Activated naive CD8-positive, alpha-beta T cell treated with anti-CD3 and anti-CD28 coated beads, Interleukin-2, amount 50 U/mL, for 24 hours (primary cell): Measurements from ENCODE around the gene TLCD3B.

Experiments used
- ATAC-seq: fragments of 150-1000 bp; cut with Tn5 transposase; one replicate; pipeline ENCODE4 v1.10.0; 2021
- DNase-seq: peaks from one replicate; pipeline ENCODE4 v3.0.0; 2021
- H3K27ac Mint-ChIP-seq: one replicate; pipeline ENCODE4 v1.8.0; 2021; ENCODE audit warnings: mild to moderate bottlenecking, mixed read lengths
- H3K27me3 Mint-ChIP-seq: one replicate; pipeline ENCODE4 v1.8.0; 2021; ENCODE audit warnings: mixed read lengths
- H3K36me3 Mint-ChIP-seq: one replicate; pipeline ENCODE4 v1.8.0; 2021; ENCODE audit warnings: low read depth, mixed read lengths
- H3K4me1 Mint-ChIP-seq: one replicate; pipeline ENCODE4 v1.8.0; 2021; ENCODE audit warnings: mixed read lengths
- H3K4me3 Mint-ChIP-seq: one replicate; pipeline ENCODE4 v1.8.0; 2021; ENCODE audit warnings: mild to moderate bottlenecking, moderate library complexity, mixed read lengths
- H3K9me3 Mint-ChIP-seq: one replicate; pipeline ENCODE4 v1.8.0; 2021; ENCODE audit warnings: mixed read lengths

TLCD3B gene

GRCh38 chr16:30065943-30066760 lies 35.1 kb upstream of the TLCD3B start:
- peaks cover 45% of the 10 kb centered on the region for H3K4me1 Mint-ChIP-seq
- H3K4me3 Mint-ChIP-seq = peak overlapping the region; percentile 91
- H3K36me3 Mint-ChIP-seq = peaks cover 62% of the 10 kb centered on the region
- DNase-seq (peak; percentile 55), ATAC-seq (no peak)
- no peaks in the 10 kb centered on the region for H3K27me3 Mint-ChIP-seq
- H3K27ac Mint-ChIP-seq = peak overlapping the region; percentile 95
- H3K9me3 Mint-ChIP-seq = no peaks in the 10 kb centered on the region

GRCh38 chr16:30065102-30065942 lies 34.3 kb upstream of the TLCD3B start, which contains the start of gene ALDOA:
Gene ALDOA, plus strand, starts transcription at chr16:30065760. Its CDS starts 1,138 bp downstream, at chr16:30066898.
- peaks cover 55% of the 10 kb centered on the region for H3K36me3 Mint-ChIP-seq
- peak; percentile 87 for ATAC-seq

GRCh38 chr16:30064729-30065101 lies 33.6 kb upstream of the TLCD3B start:
- Mint-ChIP-seq H3K36me3 (peaks cover 50% of the 10 kb centered on the region), H3K4me1 (peaks cover 41% of the 10 kb centered on the region), H3K4me3 (peak overlapping the region; percentile 91)

More at GRCh38 chr16:30065102-30065942, 34.3 kb upstream of the TLCD3B start, which contains the start of gene ALDOA:
- Mint-ChIP-seq H3K4me3 (peak within 1 kb of the TSS; percentile 91), H3K4me1 (peaks cover 43% of the 10 kb centered on the region), H3K27me3 (no peaks in the 10 kb centered on the region), H3K27ac (peak within 1 kb of the TSS; percentile 95), H3K9me3 (no peaks in the 10 kb centered on the region)
- DNase-seq = peak; percentile 99

GRCh38 chr16:30063893-30064728 lies 33.0 kb upstream of the TLCD3B start:
- peaks cover 44% of the 10 kb centered on the region for H3K36me3 Mint-ChIP-seq
- H3K9me3 Mint-ChIP-seq = no peaks in the 10 kb centered on the region
- H3K4me1 Mint-ChIP-seq = peaks cover 37% of the 10 kb centered on the region
- peak; percentile 41 for ATAC-seq
- peak overlapping the region; percentile 91 for H3K4me3 Mint-ChIP-seq
- peak; percentile 77 for DNase-seq
- H3K27me3 Mint-ChIP-seq = no peaks in the 10 kb centered on the region
- peak overlapping the region; percentile 95 for H3K27ac Mint-ChIP-seq

More at GRCh38 chr16:30064729-30065101, 33.6 kb upstream of the TLCD3B start:
- no peak for DNase-seq
- H3K9me3 Mint-ChIP-seq = no peaks in the 10 kb centered on the region
- H3K27me3 Mint-ChIP-seq = no peaks in the 10 kb centered on the region
- ATAC-seq = no peak
- peak overlapping the region; percentile 95 for H3K27ac Mint-ChIP-seq

GRCh38 chr16:30063278-30063892 lies 32.3 kb upstream of the TLCD3B start:
- peak overlapping the region; percentile 95 for H3K27ac Mint-ChIP-seq
- peak overlapping the region; percentile 91 for H3K4me3 Mint-ChIP-seq
- peaks cover 36% of the 10 kb centered on the region for H3K36me3 Mint-ChIP-seq
- no peaks in the 10 kb centered on the region for H3K9me3 Mint-ChIP-seq
- H3K4me1 Mint-ChIP-seq = peaks cover 30% of the 10 kb centered on the region
- DNase-seq = no peak
- no peak for ATAC-seq
- H3K27me3 Mint-ChIP-seq = no peaks in the 10 kb centered on the region

GRCh38 chr16:30060836-30061554 lies 29.9 kb upstream of the TLCD3B start:
- no peak for ATAC-seq
- H3K27me3 Mint-ChIP-seq = no peaks in the 10 kb centered on the region
- peaks cover 15% of the 10 kb centered on the region for H3K36me3 Mint-ChIP-seq
- H3K27ac Mint-ChIP-seq = no peak overlapping the region
- DNase-seq = no peak
- no peak overlapping the region for H3K4me3 Mint-ChIP-seq
- H3K9me3 Mint-ChIP-seq = no peaks in the 10 kb centered on the region
- H3K4me1 Mint-ChIP-seq = peaks cover 13% of the 10 kb centered on the region

GRCh38 chr16:30060346-30060745 lies 29.3 kb upstream of the TLCD3B start:
- Mint-ChIP-seq H3K27me3 (no peaks in the 10 kb centered on the region), H3K27ac (no peak overlapping the region), H3K4me1 (peaks cover 12% of the 10 kb centered on the region), H3K4me3 (no peak overlapping the region), H3K36me3 (peaks cover 10% of the 10 kb centered on the region), H3K9me3 (no peaks in the 10 kb centered on the region)
- DNase-seq (no peak), ATAC-seq (no peak)

GRCh38 chr16:30054959-30055553 lies 24.0 kb upstream of the TLCD3B start:
- DNase-seq = peak; percentile 72
- Mint-ChIP-seq H3K36me3 (no peaks in the 10 kb centered on the region), H3K27ac (no peak overlapping the region), H3K27me3 (peaks cover 5% of the 10 kb centered on the region), H3K4me1 (peaks cover 21% of the 10 kb centered on the region), H3K9me3 (no peaks in the 10 kb centered on the region), H3K4me3 (peak overlapping the region; percentile 53)
- peak; percentile 81 for ATAC-seq

- H3K9me3 Mint-ChIP-seq = no peaks in the 10 kb centered on the region
- peaks cover 21% of the 10 kb centered on the region for H3K4me1 Mint-ChIP-seq
- H3K27ac Mint-ChIP-seq = no peak overlapping the region
- no peak for ATAC-seq
- peaks cover 5% of the 10 kb centered on the region for H3K27me3 Mint-ChIP-seq
- H3K36me3 Mint-ChIP-seq = no peaks in the 10 kb centered on the region
- H3K4me3 Mint-ChIP-seq = no peak overlapping the region
- no peak for DNase-seq
Observed at GRCh38 chr16:30054451-30054850, 23.4 kb upstream of the TLCD3B start.

GRCh38 chr16:30053376-30054015 lies 22.4 kb upstream of the TLCD3B start:
- DNase-seq = no peak
- Mint-ChIP-seq H3K9me3 (no peaks in the 10 kb centered on the region), H3K27ac (peak overlapping the region; percentile 64), H3K27me3 (peaks cover 5% of the 10 kb centered on the region), H3K36me3 (no peaks in the 10 kb centered on the region), H3K4me3 (peak overlapping the region; percentile 82), H3K4me1 (peaks cover 21% of the 10 kb centered on the region)
- ATAC-seq = no peak

GRCh38 chr16:30052671-30053372 lies 21.8 kb upstream of the TLCD3B start:
- Mint-ChIP-seq H3K4me3 (peak overlapping the region; percentile 82), H3K9me3 (no peaks in the 10 kb centered on the region), H3K36me3 (no peaks in the 10 kb centered on the region), H3K4me1 (peaks cover 21% of the 10 kb centered on the region), H3K27ac (peak overlapping the region; percentile 87), H3K27me3 (peaks cover 5% of the 10 kb centered on the region)
- ATAC-seq (peak; percentile 74), DNase-seq (peak; percentile 97)

GRCh38 chr16:30051518-30051917 lies 20.4 kb upstream of the TLCD3B start:
- no peak overlapping the region for H3K27ac Mint-ChIP-seq
- no peaks in the 10 kb centered on the region for H3K9me3 Mint-ChIP-seq
- no peak for ATAC-seq

More at GRCh38 chr16:30051518-30051917, 20.4 kb upstream of the TLCD3B start:
- Mint-ChIP-seq H3K4me1 (peaks cover 21% of the 10 kb centered on the region), H3K27me3 (peaks cover 5% of the 10 kb centered on the region), H3K36me3 (no peaks in the 10 kb centered on the region), H3K4me3 (peak overlapping the region; percentile 64)
- no peak for DNase-seq
